NCI-H1105 treated with DMSO at 0.1 percent for 48 hours (cell line): ENCODE results near the gene ALG3.

Experiments
- DNase-seq: peaks from one replicate; lab custom pipeline; 2025; lab: John Stamatoyannopoulos, UW

The ALG3 gene

GRCh38 chr3:184234671-184235380 is 13.9 kb downstream of the ALG3 start:
- no peak for DNase-seq

- no peak for DNase-seq
Observed at GRCh38 chr3:184234224-184234623, 14.5 kb downstream of the ALG3 start.

GRCh38 chr3:184233127-184233843 is 15.5 kb downstream of the ALG3 start:
- DNase-seq, result no peak

- no peak for DNase-seq
Observed at GRCh38 chr3:184231671-184232070, 17.1 kb downstream of the ALG3 start.

- peak; percentile 82 for DNase-seq
Observed at GRCh38 chr3:184230603-184231528, 17.9 kb downstream of the ALG3 start.

- peak; percentile 38 for DNase-seq
Observed at GRCh38 chr3:184230081-184230602, 18.6 kb downstream of the ALG3 start.

- peak; percentile 89 for DNase-seq
Observed at GRCh38 chr3:184229394-184230080, 19.2 kb downstream of the ALG3 start, which contains the start of gene VWA5B2. VWA5B2 (plus strand) TSS chr3:184229585; CDS start chr3:184230529, 944 bp downstream.

GRCh38 chr3:184228376-184229137 is 20.2 kb downstream of the ALG3 start:
- no peak for DNase-seq

GRCh38 chr3:184227481-184227935 is 21.3 kb downstream of the ALG3 start:
- peak; percentile 56 for DNase-seq

GRCh38 chr3:184223946-184224345 is 24.8 kb downstream of the ALG3 start:
- DNase-seq, result no peak

GRCh38 chr3:184222521-184222920 is 26.2 kb downstream of the ALG3 start:
- DNase-seq, result no peak

- no peak for DNase-seq
Observed at GRCh38 chr3:184218814-184219213, 29.9 kb downstream of the ALG3 start.

- DNase-seq, result no peak
Observed at GRCh38 chr3:184211718-184212117, 37.0 kb downstream of the ALG3 start.

GRCh38 chr3:184211297-184211696 is 37.5 kb downstream of the ALG3 start:
- DNase-seq, result no peak

GRCh38 chr3:184209146-184209923 is 39.4 kb downstream of the ALG3 start:
- DNase-seq, result no peak

- no peak for DNase-seq
Observed at GRCh38 chr3:184203526-184203925, 45.2 kb downstream of the ALG3 start.

GRCh38 chr3:184200825-184201224 is 47.9 kb downstream of the ALG3 start:
- DNase-seq, result no peak

- DNase-seq, result no peak
Observed at GRCh38 chr3:184198509-184198908, 50.3 kb downstream of the ALG3 start.

- no peak for DNase-seq
Observed at GRCh38 chr3:184196536-184196935, 52.2 kb downstream of the ALG3 start.
